Measurements from ENCODE around the gene ZNRF2.

ZNRF2 gene

DNA sequence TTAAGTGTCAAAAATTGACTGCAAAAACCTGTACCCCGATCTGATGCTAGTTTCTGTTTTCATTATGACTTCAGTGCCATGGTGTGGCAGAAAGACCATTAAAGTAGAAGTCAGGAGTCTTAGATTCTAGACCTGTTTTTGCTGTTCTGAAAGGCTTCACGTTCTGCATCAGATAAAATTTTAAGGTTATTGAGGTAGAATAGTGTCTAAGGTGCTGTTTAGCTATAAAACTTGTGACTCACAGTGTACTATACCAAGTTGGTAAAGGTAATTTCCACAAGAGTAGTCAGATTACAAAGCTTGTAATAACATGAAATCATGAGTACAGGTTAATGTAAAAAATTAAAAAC is 38.6 kb downstream of the ZNRF2 start:
- no peak for DNase-seq

GRCh38 chr7:30327813-30328212 is 43.4 kb downstream of the ZNRF2 start:
- DNase-seq, result no peak

- no peak for DNase-seq
These were observed 44.0 kb downstream of the ZNRF2 start for GRCh38 chr7:30328381-30328780.

DNA sequence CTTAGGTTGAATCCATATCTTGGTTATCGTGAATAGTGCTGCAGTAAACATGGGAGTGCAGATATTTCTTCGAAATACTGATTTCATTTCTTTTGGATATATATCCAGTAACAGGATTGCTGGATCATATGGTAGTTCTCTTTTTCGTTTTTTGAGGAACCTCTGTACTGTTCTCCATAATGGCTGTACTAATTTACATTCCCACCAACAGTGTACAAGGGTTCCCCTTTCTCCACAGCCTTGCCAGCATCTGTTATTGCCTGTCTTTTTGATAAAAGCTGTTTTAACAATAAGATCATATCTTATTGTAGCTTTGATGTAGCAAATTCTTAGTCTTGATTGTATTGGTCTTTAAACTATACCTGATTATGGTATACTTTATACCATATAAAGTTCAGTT is 45.3 kb downstream of the ZNRF2 start:
- DNase-seq, result no peak

DNA sequence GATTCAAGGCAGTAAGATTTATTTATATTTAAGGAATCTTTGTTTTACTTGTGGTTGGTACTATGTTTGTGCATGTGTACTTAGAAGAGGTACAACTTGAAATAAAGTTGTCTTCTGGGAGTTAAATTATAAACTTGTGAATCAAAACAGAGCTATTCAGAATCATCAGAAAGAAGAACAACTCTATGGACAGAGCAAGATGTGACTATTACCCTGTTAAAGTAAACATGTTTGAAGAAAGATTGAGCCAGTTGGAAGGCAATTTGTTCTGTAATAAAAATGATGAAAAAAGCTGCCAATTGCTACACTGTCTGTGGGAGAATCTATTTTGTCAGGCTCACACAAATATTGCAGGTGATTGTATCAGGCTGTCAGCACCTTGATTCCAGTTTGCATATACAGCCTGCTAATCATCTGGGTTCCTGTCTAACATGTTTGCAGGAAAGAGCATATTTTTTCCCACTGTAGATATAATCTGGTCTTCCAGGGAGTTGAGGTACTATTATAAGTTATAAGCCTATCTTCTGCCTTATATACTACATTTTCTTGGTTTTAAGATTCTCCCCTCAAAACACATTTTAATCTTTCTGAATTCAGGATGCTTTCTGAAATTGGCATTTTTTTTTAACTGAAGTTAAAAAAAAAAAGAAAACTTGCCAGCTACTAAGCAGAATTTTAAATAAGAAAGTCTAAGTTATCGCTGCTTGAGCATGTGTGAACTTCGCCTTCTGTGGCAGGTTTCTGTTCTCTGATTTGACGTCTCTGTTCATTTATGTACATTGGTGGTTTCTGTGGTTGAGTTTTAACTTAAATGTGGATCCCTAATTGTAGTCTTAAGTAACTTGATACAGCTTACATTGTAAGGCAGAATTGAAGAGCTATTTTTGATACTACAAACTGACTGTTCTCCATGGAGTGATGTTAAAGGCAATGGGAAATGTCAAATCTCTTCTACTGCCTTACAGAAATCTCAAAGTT is 46.0 kb downstream of the ZNRF2 start:
- DNase-seq, result no peak

GRCh38 chr7:30331338-30331737 is 46.9 kb downstream of the ZNRF2 start:
- no peak for DNase-seq

DNA sequence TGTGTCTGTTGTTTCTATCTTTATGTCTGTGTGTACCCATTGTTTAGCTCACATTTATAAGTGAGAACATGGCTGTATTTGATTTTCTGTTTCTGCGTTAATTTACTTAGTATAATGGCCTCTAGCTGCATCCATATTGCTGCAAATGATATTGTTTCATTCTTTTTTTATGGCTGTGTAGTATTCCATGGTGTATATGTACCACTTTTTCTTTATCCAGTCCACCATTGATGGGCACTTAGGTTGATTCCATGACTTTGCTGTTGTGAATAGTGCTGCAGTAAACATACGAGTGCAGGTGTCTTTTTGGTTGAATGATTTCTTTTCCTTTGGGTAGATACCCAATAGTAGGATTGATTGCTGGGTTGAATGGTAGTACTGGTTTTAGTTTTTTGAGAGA is 48.2 kb downstream of the ZNRF2 start:
- no peak for DNase-seq

DNA sequence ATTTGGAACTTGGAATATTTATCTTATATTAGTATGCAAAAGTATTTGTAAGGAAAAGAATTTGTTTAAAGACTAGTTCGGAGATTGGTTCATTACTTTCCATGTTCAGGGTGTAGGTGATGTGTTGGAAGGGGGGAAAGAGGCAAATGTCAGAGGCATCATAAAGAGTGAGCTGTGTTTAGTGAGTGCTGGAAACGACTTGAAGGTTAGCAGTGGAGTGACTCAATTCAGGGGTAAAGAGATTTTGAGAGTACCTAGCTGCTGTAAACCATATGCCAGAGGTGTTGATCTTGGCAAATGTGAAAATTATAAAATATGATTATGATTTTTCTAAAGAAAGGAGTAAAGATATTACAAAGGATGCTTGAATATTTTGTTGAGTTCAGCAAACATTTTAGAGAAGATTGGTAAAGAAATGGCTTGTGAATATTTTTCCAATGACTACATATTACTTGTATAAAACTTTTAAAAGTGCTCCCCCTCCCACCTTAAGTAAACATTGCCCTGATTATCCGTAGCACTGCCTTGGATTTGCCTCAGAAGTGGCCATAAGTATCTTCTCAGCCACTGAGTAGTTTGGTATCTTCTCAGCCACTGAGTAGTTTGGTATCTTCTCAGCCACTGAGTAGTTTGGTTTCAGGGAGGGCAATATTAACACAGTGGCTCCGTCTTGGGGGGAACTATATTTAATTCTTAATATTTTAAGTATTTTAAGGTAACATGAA is 51.5 kb downstream of the ZNRF2 start:
- no peak for DNase-seq

DNA sequence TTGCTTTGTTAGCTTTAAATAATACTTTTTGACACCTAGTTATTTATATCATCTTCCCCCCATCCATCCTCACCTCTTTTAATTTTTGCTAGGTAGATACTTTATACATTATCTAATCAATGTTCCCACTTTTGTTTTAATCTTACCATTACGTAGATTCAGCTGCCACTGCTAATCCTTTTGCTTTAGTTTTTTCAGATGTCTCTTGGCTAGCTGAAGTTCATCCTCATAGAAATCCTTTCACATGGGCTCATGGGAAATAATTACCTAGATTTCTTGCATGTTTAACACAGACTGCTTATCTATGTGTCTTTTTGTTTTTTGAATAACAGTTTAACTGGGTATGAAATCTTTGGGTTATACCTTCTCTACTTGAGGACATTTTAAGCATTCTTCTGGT is 60.1 kb downstream of the ZNRF2 start:
- DNase-seq, result no peak

- DNase-seq, result no peak
These were observed 63.1 kb downstream of the ZNRF2 start for GRCh38 chr7:30347226-30348082.

DNA sequence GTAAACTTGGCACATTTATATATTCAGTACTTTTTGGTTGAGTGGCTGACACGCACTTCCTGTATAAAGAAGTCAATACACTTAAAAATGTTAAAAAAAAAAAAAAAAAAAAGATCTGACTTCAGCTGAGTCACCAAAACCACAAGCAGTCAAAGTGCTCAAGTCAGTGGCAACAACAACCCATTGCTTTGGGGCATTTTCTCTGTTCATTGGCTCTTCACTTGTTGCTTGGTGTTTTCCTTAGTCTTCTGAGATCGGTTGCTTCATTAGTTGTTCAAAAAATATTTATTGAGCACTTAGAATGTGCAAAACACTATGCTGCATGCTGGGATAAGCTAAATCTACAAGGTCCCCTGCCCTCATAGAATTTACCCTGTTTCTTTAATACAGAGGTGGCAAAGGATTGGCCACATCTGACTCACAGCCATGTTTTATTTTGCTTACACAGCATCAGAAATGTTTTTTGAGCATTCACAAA is 63.7 kb downstream of the ZNRF2 start:
- no peak for DNase-seq

DNA sequence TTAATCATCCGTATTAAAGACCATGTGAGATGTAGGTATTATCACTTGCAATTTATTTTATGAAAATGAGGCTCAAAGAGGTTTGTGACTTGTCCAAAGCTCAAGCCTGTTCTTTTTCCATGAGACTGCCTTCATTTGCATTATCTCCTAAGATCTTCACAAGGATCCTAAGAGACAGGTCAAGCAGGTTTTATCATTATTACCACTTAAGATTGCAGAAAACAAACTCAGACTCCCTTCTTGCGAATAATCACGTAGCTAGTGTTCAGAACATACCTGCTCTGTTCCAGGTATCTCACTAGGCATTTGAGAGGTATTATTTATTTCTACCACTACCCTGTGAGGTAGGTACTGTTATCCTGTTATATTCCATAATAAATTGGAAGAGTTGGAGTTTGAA is 64.8 kb downstream of the ZNRF2 start:
- no peak for DNase-seq

GRCh38 chr7:30349816-30350215 is 65.4 kb downstream of the ZNRF2 start:
- no peak for DNase-seq

- DNase-seq, result no peak
These were observed 66.9 kb downstream of the ZNRF2 start for GRCh38 chr7:30351286-30351685.

GRCh38 chr7:30351724-30352123 is 67.3 kb downstream of the ZNRF2 start:
- no peak for DNase-seq

DNA sequence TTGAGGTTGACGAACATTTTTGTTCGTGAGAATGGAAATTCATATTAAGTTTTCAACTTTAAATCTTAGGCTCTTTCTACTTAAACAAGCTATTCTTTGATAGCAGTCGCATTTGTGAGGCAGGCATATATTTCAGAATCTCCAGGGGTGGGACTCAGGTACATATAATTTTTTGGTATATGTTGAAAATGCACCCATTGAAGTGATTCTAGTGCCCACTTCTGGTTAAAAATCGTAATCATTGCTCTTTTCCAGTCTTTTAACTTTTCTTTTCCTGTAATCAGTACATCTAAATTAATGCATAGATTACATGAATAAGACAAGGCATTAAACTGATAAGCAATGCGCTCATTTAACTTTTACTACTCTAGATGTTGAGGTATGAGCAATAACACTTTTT is 67.8 kb downstream of the ZNRF2 start:
- DNase-seq, result no peak

DNA sequence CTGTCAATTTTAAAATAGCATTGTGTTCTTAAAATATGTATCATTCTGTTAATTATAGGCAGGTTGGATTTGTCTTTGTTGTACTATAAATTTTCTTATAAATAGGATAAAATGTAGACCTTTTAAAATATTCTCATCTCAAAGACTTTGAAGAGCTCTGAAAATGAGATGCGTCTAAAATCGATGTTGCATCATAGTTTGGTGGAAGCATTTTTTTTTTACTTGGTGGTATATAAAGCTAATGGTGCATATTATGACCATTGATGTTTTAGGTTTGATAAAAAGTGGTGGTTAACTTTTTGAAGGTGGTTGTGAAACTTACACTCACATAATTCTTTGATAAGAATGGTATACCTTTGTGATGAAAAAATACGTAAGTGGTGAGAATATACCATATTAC is 69.1 kb downstream of the ZNRF2 start:
- no peak for DNase-seq

DNA sequence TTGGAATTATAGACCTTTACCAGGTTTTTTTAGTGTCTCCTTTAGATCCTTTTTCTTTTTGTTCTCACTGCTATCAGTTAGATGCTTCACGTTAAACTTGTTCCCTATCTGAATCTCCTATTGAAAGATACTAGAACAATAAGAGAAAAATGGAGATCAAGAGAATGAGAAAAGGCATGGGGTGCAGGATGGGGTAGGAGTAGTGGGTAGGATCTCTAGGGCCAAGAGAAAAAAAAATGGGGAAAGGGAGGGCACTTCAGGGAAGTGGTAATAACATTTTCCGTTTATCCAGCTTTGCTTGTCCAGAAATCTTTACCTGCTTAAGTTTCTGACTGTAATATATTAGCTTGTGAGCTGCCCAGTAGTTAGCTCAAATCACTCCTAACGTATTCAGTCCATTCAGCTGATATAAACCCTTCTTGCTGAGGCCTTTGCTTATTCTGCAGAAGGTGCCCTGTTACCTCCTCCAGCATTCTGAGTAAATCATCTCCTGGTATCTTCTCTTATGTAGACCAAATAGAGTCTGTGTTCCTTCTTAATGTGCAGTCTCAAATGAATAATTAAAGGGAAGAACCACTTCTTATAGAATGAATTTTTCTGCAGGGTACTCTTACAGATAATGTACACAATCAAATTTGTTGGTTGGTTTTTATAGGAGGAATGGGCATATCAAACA is 69.7 kb downstream of the ZNRF2 start:
- DNase-seq, result no peak

- DNase-seq, result no peak
These were observed 70.4 kb downstream of the ZNRF2 start for GRCh38 chr7:30354791-30355190.

- DNase-seq, result no peak
These were observed 75.6 kb downstream of the ZNRF2 start for GRCh38 chr7:30359957-30360356.

DNA sequence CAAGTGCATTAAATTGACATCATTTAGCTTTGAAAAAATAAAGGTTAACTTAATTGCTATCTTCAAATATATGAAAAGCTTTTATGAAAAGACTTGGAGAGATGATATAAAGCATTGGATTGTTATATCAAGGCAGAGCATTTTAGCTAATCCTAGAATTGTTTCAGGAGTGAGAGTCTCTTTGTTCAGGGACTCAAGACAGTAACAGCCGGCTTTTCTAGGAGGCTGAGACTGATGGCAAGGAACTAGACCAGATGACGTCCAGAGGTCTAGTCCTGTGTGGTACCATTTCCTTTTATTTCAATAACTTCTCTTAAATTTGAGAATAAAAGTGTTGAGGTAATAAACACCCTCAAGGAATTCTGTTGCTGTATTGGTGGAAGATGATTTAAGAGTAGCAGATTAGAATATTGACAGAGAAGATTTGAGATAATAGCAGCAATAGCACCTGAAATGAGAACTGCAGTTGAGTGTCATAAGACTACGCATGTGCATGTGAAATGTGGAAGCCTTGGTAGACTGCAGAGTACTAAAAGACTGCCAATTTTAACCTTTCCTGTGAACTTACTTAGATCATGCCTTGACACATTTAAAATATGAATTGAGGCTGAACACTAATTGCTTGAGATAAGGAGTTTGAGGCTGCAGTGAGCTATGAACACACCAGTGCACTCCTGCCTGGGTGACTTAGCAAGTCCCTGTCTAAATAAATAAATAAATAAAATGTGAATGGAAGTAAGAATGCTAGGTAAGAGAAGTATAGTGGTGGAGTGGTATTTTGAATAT is 79.6 kb downstream of the ZNRF2 start:
- DNase-seq, result no peak

DNA sequence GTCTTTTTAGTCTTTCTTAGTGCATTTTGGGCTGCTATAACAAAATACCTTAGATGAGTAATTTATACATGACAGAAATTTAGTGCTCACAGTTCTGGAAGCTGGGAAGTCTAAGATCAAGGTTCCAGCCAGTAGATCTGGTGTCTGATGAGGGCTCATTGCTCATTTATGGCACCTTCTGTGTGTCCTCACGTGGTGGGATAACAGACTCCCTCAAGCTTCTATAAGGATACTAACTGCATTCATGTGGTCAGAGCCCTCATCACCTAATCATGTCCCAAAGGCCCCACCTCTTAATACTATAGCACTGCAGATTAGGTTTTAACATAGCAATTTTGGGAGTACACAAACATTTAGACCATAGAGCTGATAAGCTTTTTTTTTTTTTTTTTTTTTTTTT is 80.4 kb downstream of the ZNRF2 start:
- no peak for DNase-seq

Measured in cortex of kidney (tissue), 1 donor.